Inflammatory macrophage (primary cell): ENCODE results near the gene SNAP23.

ENCODE experiments used
- DNase-seq, 2 donors: peaks; one replicate each; pipeline ENCODE4 v3.0.0-alpha.2; 2020 to 2022
- total RNA-seq, 18 experiments: gene quantifications; one replicate each; lab custom pipeline; 2026; ENCODE audit warnings: mixed read lengths in 6 of 18, inconsistent platforms in 2 of 18; lab: John Stamatoyannopoulos, UW

Gene SNAP23
- 51.9 to 194 (median 138) reads per million in 18 experiments for total RNA-seq

GRCh38 chr15:42495361-42496212 lies at the start of gene SNAP23:
TSS of gene SNAP23 (plus strand) at chr15:42495634. CDS start at chr15:42511847, 16,213 bp downstream.
- peak; percentile 89 to 93 for DNase-seq

- DNase-seq = no peak
Observed at GRCh38 chr15:42447599-42447998, 47.8 kb upstream of the SNAP23 start.

GRCh38 chr15:42448281-42448680 lies 47.2 kb upstream of the SNAP23 start:
- no peak for DNase-seq

GRCh38 chr15:42449770-42450424 lies 45.5 kb upstream of the SNAP23 start:
- no peak for DNase-seq

- DNase-seq = no peak
Observed at GRCh38 chr15:42450425-42450790, 45.0 kb upstream of the SNAP23 start.

- DNase-seq = no peak
Observed at GRCh38 chr15:42453826-42454225, 41.6 kb upstream of the SNAP23 start.

- DNase-seq = no peak
Observed at GRCh38 chr15:42456531-42456930, 38.9 kb upstream of the SNAP23 start.

GRCh38 chr15:42456971-42457370 lies 38.5 kb upstream of the SNAP23 start:
- no peak for DNase-seq

GRCh38 chr15:42457445-42458442 lies 37.7 kb upstream of the SNAP23 start:
- peak; percentile 32 to 33 for DNase-seq

- DNase-seq = no peak
Observed at GRCh38 chr15:42461261-42461660, 34.2 kb upstream of the SNAP23 start.

GRCh38 chr15:42465520-42466259 lies 29.7 kb upstream of the SNAP23 start:
- DNase-seq = no peak

GRCh38 chr15:42471002-42471401 lies 24.4 kb upstream of the SNAP23 start:
- DNase-seq = no peak

- DNase-seq = peak; percentile 16 to 53
Observed at GRCh38 chr15:42474827-42475226, 20.6 kb upstream of the SNAP23 start.

GRCh38 chr15:42482701-42483100 lies 12.7 kb upstream of the SNAP23 start:
- DNase-seq = no peak

- no peak for DNase-seq
Observed at GRCh38 chr15:42483677-42484076, 11.8 kb upstream of the SNAP23 start.

- DNase-seq = peak; percentile 17 to 61
Observed at GRCh38 chr15:42490291-42490670, 5.2 kb upstream of the SNAP23 start.

- DNase-seq = peak; percentile 91 to 94
Observed at GRCh38 chr15:42490671-42491538, 4.5 kb upstream of the SNAP23 start, which contains the start of gene ZNF106. TSS of gene ZNF106 (minus strand) at chr15:42491141. CDS start at chr15:42472289, 18,852 bp downstream.

- no peak for DNase-seq
Observed at GRCh38 chr15:42491539-42492225, 3.8 kb upstream of the SNAP23 start.

GRCh38 chr15:42493679-42494078 lies 1.8 kb upstream of the SNAP23 start:
- DNase-seq = peak; percentile 16 to 71

- peak; percentile 50 to 69 for DNase-seq
Observed at GRCh38 chr15:42494998-42495360, 455 bp upstream of the SNAP23 start.
